ENCODE data around the gene GDF7. TPM values are rescaled to one million over a fixed set of nuclear protein-coding genes. Genes with fewer than 3 reads are reported as not detected.

GDF7 gene
- total and polyA plus RNA-seq, 2 of the 8 experiments (the other 6 are each of a cell fraction or from before 2014, with no cell fraction given), result 0.04 to 0.06 TPM

GRCh38 chr2:20637147-20637546, 29.8 kb upstream of the GDF7 start:
- Histone ChIP-seq H3K23me2 (ENCODE audit: low read depth, low read length) (no peaks in the 10 kb centered on the region), H3K9me3 (ENCODE audit: insufficient read depth in 2 of 2, low read depth in 1 of 2, low read length in 1 of 2) (no peaks in the 10 kb centered on the region), H3K9ac (replicated peaks in 1 of 4; ENCODE audit: extremely low read depth in 1 of 4, low read depth in 3 of 4, low read length in 3 of 4) (no peak overlapping the region), H3K4ac (replicated peaks; ENCODE audit: insufficient read length, low read depth, low read length) (no peak overlapping the region), H3K79me1 (ENCODE audit: low read depth, low read length) (no peaks in the 10 kb centered on the region), H4K5ac (ENCODE audit: insufficient read length, low read depth, low read length) (no peak overlapping the region), H4K20me1 (replicated peaks in 1 of 2; ENCODE audit: control insufficient read depth in 1 of 2, insufficient read depth in 2 of 2, low read length in 2 of 2) (peaks cover 0 to 3% of the 10 kb centered on the region in 2 experiments), H3K56ac (replicated peaks; ENCODE audit: insufficient read length, low read depth, low read length) (no peak overlapping the region), H4K8ac (ENCODE audit: extremely low read depth, insufficient read depth, low read length) (no peak overlapping the region), H2BK20ac (ENCODE audit: low read length) (no peak overlapping the region), H2BK12ac (ENCODE audit: low read depth, low read length) (no peak overlapping the region), H3K4me2 (ENCODE audit: insufficient read depth in 1 of 2, low read depth in 2 of 2, low read length in 2 of 2) (no peak overlapping the region), H3K27me3 (replicated peaks in 1 of 4; ENCODE audit: control insufficient read depth in 3 of 4, extremely low read depth in 1 of 4, insufficient read depth in 3 of 4, low read length in 3 of 4) (no peaks in the 10 kb centered on the region), H2BK120ac (replicated peaks; ENCODE audit: low read depth, low read length) (no peak overlapping the region), H3K23ac (ENCODE audit: insufficient read length) (no peak overlapping the region), H3K14ac (ENCODE audit: insufficient read length) (no peak overlapping the region), H4K91ac (replicated peaks; ENCODE audit: insufficient read length, low read length) (no peak overlapping the region), H3K4me1 (replicated peaks in 1 of 4; ENCODE audit: control insufficient read depth in 3 of 4, insufficient read depth in 4 of 4, low read length in 3 of 4) (peaks cover 0 to 5% (median 3%) of the 10 kb centered on the region in 4 experiments; a peak in 4 of 7 replicates), H2AK5ac (ENCODE audit: low read depth, low read length) (no peak overlapping the region), H3K27ac (ENCODE audit: low read depth, low read length) (no peak overlapping the region), H3K18ac (ENCODE audit: extremely low read depth, low read length) (no peak overlapping the region), H2BK5ac (ENCODE audit: low read depth, low read length) (no peak overlapping the region), H2BK15ac (ENCODE audit: low read length) (no peak overlapping the region), H2AFZ (ENCODE audit: low read length) (no peak overlapping the region), H3K79me2 (ENCODE audit: control insufficient read depth in 1 of 2, insufficient read depth in 2 of 2, low read length in 2 of 2) (no peaks in the 10 kb centered on the region), H3K36me3 (ENCODE audit: control insufficient read depth in 2 of 4, insufficient read depth in 4 of 4, low read length in 3 of 4) (no peaks in the 10 kb centered on the region), H3K4me3 (ENCODE audit: extremely low read depth in 1 of 4, insufficient read depth in 2 of 4, low read depth in 3 of 4, low read length in 4 of 4) (no peak overlapping the region)
- FAIRE-seq, result no peak
- ChIA-PET CTCF (ENCODE audit: partially characterized antibody) (interaction anchor here (1.1 to 17.7 kb wide), 8 partner anchors 11 to 257 kb away, joined by 3 to 367 read pairs (median 77); partner anchors contain the start of gene RHOB), POLR2A (ENCODE audit: partially characterized antibody) (interaction anchor here (1.8 kb wide), 1 partner anchor 190 kb away, joined by 10 read pairs; the partner anchor contains the start of gene RHOB)
- DNase-seq (ENCODE audit: low read depth in 1 of 2, low spot score in 2 of 2), result no peak
- WGBS, 2 experiments (ENCODE audit: extremely low coverage in 1 of 2, insufficient coverage in 1 of 2, insufficient read length in 1 of 2, insufficient replicate concordance in 2 of 2, low coverage in 1 of 2, low lambda C conversion rate in 2 of 2, missing lambda C conversion rate in 1 of 2), result 93% methylated on average over 8 of the region's 13 CpGs; no CpG with 5 or more reads in 1 of the 2 experiments
- no peak for TF ChIP-seq CBX5 (IDR thresholded peaks at IDR 0.05; ENCODE audit: low read depth, low read length)

All from H1 (cell line).